ENCODE measurements around the gene APP. TPM values are rescaled to one million over a fixed set of nuclear protein-coding genes. Genes with fewer than 3 reads are reported as not detected.
A peak's percentile ranks its signal among the peaks of the same experiment; 100 is the strongest.

Gene APP
- total RNA-seq, 1 donor from 2014 or later = 306 TPM

- peaks cover 34% of the 10 kb centered on the region for H3K36me3 Mint-ChIP-seq
- no peak overlapping the region for H3K27ac ChIP-seq
Observed at GRCh38 chr21:25912402-25912746, 258.2 kb downstream of the APP start.

GRCh38 chr21:25911730-25912401 is 258.7 kb downstream of the APP start:
- Histone ChIP-seq H3K4me2 (no peak overlapping the region), H3K27me3 (no peaks in the 10 kb centered on the region), H3K4me3 (no peak overlapping the region), H3K9me3 (ENCODE audit: low read depth) (no peaks in the 10 kb centered on the region), H3K36me3 (peaks cover 10% of the 10 kb centered on the region), H3K9ac (no peak overlapping the region), H2AFZ (replicated peaks) (no peak overlapping the region), H3K4me1 (peaks cover 4% of the 10 kb centered on the region), H3F3A (ENCODE audit: low read depth) (peaks cover 6% of the 10 kb centered on the region), H4K20me1 (ENCODE audit: low read depth) (no peaks in the 10 kb centered on the region), H3K79me2 (ENCODE audit: low read depth) (peaks cover 16% of the 10 kb centered on the region), H3K27ac (no peak overlapping the region)
- DNase-seq (ENCODE audit: low spot score) = no peak
- TF ChIP-seq CTCF (IDR thresholded peaks at IDR 0.05) = no peak
- TF ChIP-seq EZH2 (IDR thresholded peaks at IDR 0.05) = no peak
- no peak for TF ChIP-seq EZH2phosphoT487 (IDR thresholded peaks at IDR 0.05)
- Mint-ChIP-seq H3K4me3 (no peak overlapping the region), H3K4me1 (peaks cover 15% of the 10 kb centered on the region), H3K36me3 (peaks cover 34% of the 10 kb centered on the region), H3K9me3 (peaks cover 6% of the 10 kb centered on the region), H3K27me3 (ENCODE audit: insufficient read depth, low read depth) (peaks cover 2% of the 10 kb centered on the region), H3K27ac (peak overlapping the region; percentile 81)

More at GRCh38 chr21:25912402-25912746, 258.2 kb downstream of the APP start:
- H3K4me1 ChIP-seq = peaks cover 4% of the 10 kb centered on the region
- no peak overlapping the region for H3K4me3 ChIP-seq
- H4K20me1 ChIP-seq (ENCODE audit: low read depth) = no peaks in the 10 kb centered on the region
- no peak overlapping the region for H3K4me3 Mint-ChIP-seq
- no peaks in the 10 kb centered on the region for H3K27me3 ChIP-seq
- peaks cover 15% of the 10 kb centered on the region for H3K4me1 Mint-ChIP-seq
- TF ChIP-seq CTCF (IDR thresholded peaks at IDR 0.05) = no peak
- no peak for TF ChIP-seq EZH2phosphoT487 (IDR thresholded peaks at IDR 0.05)
- no peak for TF ChIP-seq EZH2 (IDR thresholded peaks at IDR 0.05)
- H3K9me3 Mint-ChIP-seq = peaks cover 6% of the 10 kb centered on the region
- no peak overlapping the region for H3K4me2 ChIP-seq
- H3K27ac Mint-ChIP-seq = peak overlapping the region; percentile 29
- no peak overlapping the region for H2AFZ ChIP-seq (replicated peaks)
- peaks cover 6% of the 10 kb centered on the region for H3F3A ChIP-seq (ENCODE audit: low read depth)
- peaks cover 21% of the 10 kb centered on the region for H3K79me2 ChIP-seq (ENCODE audit: low read depth)
- H3K27me3 Mint-ChIP-seq (ENCODE audit: insufficient read depth, low read depth) = peaks cover 2% of the 10 kb centered on the region
- H3K9me3 ChIP-seq (ENCODE audit: low read depth) = no peaks in the 10 kb centered on the region
- H3K36me3 ChIP-seq = peaks cover 10% of the 10 kb centered on the region
- DNase-seq (ENCODE audit: low spot score) = no peak
- no peak overlapping the region for H3K9ac ChIP-seq

- Mint-ChIP-seq H3K27me3 (ENCODE audit: insufficient read depth, low read depth) (peaks cover 2% of the 10 kb centered on the region), H3K4me1 (peaks cover 19% of the 10 kb centered on the region), H3K9me3 (no peaks in the 10 kb centered on the region), H3K4me3 (no peak overlapping the region), H3K36me3 (peaks cover 32% of the 10 kb centered on the region), H3K27ac (no peak overlapping the region)
- H3K27ac ChIP-seq = no peak overlapping the region
- H3K27me3 ChIP-seq = no peaks in the 10 kb centered on the region
- peaks cover 5% of the 10 kb centered on the region for H3K79me2 ChIP-seq (ENCODE audit: low read depth)
- H2AFZ ChIP-seq (replicated peaks) = no peak overlapping the region
- no peak for TF ChIP-seq EZH2phosphoT487 (IDR thresholded peaks at IDR 0.05)
- TF ChIP-seq EZH2 (IDR thresholded peaks at IDR 0.05) = no peak
- no peak for TF ChIP-seq CTCF (IDR thresholded peaks at IDR 0.05)
- H4K20me1 ChIP-seq (ENCODE audit: low read depth) = peaks cover 6% of the 10 kb centered on the region
- H3F3A ChIP-seq (ENCODE audit: low read depth) = peaks cover 6% of the 10 kb centered on the region
- no peak overlapping the region for H3K4me2 ChIP-seq
- no peak overlapping the region for H3K4me3 ChIP-seq
- H3K9me3 ChIP-seq (ENCODE audit: low read depth) = no peaks in the 10 kb centered on the region
- no peak overlapping the region for H3K9ac ChIP-seq
- peaks cover 10% of the 10 kb centered on the region for H3K36me3 ChIP-seq
- no peak for DNase-seq (ENCODE audit: low spot score)
- peaks cover 6% of the 10 kb centered on the region for H3K4me1 ChIP-seq
Observed at GRCh38 chr21:25910809-25911208, 259.8 kb downstream of the APP start.

Measured in neural progenitor cell (in vitro differentiated cells).